Fibroblast of upper back skin (primary cell): Measurements from ENCODE around the gene ZFAND3.
"Not testable (repeated sequence)": the region's sequence is repeated elsewhere in the genome, so short reads cannot be mapped to it uniquely, and the experiment has no call there.

Experiments used
- DNase-seq: peaks from one replicate; pipeline ENCODE4 v3.0.0-alpha.2; 2013

The ZFAND3 gene

GRCh38 chr6:38016824-38017223, 197.3 kb downstream of the ZFAND3 start:
- DNase-seq, result no peak

- no peak for DNase-seq
Measured at GRCh38 chr6:38018755-38019165, 199.2 kb downstream of the ZFAND3 start.

GRCh38 chr6:38020593-38020992, 201.1 kb downstream of the ZFAND3 start:
- no peak for DNase-seq

GRCh38 chr6:38021029-38021428, 201.5 kb downstream of the ZFAND3 start:
- DNase-seq, result no peak

- DNase-seq, result no peak
Measured at GRCh38 chr6:38021571-38021970, 202.0 kb downstream of the ZFAND3 start.

GRCh38 chr6:38022688-38023087, 203.2 kb downstream of the ZFAND3 start:
- no peak for DNase-seq

- peak; percentile 67 for DNase-seq
Measured at GRCh38 chr6:38024908-38025307, 205.4 kb downstream of the ZFAND3 start.

- DNase-seq, result peak; percentile 44
Measured at GRCh38 chr6:38025451-38025850, 205.9 kb downstream of the ZFAND3 start.

GRCh38 chr6:38027685-38028373, 208.3 kb downstream of the ZFAND3 start:
- DNase-seq, result peak; percentile 13

GRCh38 chr6:38030380-38030779, 210.9 kb downstream of the ZFAND3 start:
- DNase-seq, result no peak

- DNase-seq, result no peak
Measured at GRCh38 chr6:38032797-38033196, 213.3 kb downstream of the ZFAND3 start.

GRCh38 chr6:38033442-38033982, 214.0 kb downstream of the ZFAND3 start:
- DNase-seq, result peak; percentile 4

- DNase-seq, result peak; percentile 50
Measured at GRCh38 chr6:38034274-38034914, 214.9 kb downstream of the ZFAND3 start.

- no peak for DNase-seq
Measured at GRCh38 chr6:38035478-38035877, 216.0 kb downstream of the ZFAND3 start.

GRCh38 chr6:38039502-38039901, 220.0 kb downstream of the ZFAND3 start:
- peak; percentile 38 for DNase-seq

- no peak for DNase-seq
Measured at GRCh38 chr6:38040254-38040653, 220.7 kb downstream of the ZFAND3 start.

- no peak for DNase-seq
Measured at GRCh38 chr6:38043259-38043753, 223.8 kb downstream of the ZFAND3 start.

- DNase-seq, result no peak
Measured at GRCh38 chr6:38045701-38046305, 226.3 kb downstream of the ZFAND3 start.

GRCh38 chr6:38047562-38047961, 228.0 kb downstream of the ZFAND3 start:
- DNase-seq, result no peak

GRCh38 chr6:38049861-38050397, 230.4 kb downstream of the ZFAND3 start:
- not testable (repeated sequence) for DNase-seq

- DNase-seq, result no peak
Measured at GRCh38 chr6:38051819-38052434, 232.4 kb downstream of the ZFAND3 start.

GRCh38 chr6:38054527-38055202, 235.1 kb downstream of the ZFAND3 start:
- no peak for DNase-seq
